Measurements from ENCODE around the gene NCOR2.

DNA sequence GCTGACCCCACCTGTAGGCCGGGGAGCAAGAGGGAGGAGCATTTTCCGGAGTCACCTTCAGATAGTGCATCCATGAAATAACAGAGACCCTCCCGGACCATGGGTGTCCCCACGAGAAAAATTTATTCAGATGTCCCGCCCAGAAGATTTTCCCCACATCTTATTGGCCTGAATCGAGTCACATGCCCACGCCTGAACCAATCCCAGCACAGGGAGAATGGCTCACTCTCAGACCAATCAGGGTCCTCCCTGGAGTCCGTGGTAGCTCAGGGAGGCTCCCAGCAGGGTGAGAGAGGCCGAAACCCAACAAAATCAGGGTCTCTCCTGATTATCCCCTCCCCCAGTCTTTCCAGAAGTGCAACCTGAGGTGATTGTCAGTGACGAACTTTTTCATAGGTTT, 16.4 kb upstream of the NCOR2 start:
- TF ChIP-seq, protein P1, sequence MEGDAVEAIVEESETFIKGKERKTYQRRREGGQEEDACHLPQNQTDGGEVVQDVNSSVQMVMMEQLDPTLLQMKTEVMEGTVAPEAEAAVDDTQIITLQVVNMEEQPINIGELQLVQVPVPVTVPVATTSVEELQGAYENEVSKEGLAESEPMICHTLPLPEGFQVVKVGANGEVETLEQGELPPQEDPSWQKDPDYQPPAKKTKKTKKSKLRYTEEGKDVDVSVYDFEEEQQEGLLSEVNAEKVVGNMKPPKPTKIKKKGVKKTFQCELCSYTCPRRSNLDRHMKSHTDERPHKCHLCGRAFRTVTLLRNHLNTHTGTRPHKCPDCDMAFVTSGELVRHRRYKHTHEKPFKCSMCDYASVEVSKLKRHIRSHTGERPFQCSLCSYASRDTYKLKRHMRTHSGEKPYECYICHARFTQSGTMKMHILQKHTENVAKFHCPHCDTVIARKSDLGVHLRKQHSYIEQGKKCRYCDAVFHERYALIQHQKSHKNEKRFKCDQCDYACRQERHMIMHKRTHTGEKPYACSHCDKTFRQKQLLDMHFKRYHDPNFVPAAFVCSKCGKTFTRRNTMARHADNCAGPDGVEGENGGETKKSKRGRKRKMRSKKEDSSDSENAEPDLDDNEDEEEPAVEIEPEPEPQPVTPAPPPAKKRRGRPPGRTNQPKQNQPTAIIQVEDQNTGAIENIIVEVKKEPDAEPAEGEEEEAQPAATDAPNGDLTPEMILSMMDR (IDR thresholded peaks at IDR 0.05), result no peak
- no peak for TF ChIP-seq POLR2AphosphoS5 (IDR thresholded peaks at IDR 0.05)
- TF ChIP-seq POLR2A (IDR thresholded peaks at IDR 0.05), result no peak

All from transverse colon (tissue), 4 donors.